Hepatocyte (in vitro differentiated cells): ENCODE measurements around the gene ACTR5. TPM values are rescaled to one million over a fixed set of nuclear protein-coding genes. Genes with fewer than 3 reads are reported as not detected.

Experiments used
- DNase-seq: peaks from one replicate; pipeline ENCODE4 v3.0.0-alpha.2; 2016; ENCODE audit warnings: low spot score
- H2AFZ ChIP-seq: fragments of 200-600 bp; sonication (generic); 2 replicates; pipeline ENCODE4 v1.6.0; 2016; ENCODE audit warnings: antibody characterized with exemption, mild to moderate bottlenecking
- H3K27ac ChIP-seq: fragments of 200-600 bp; sonication (generic); 2 replicates; pipeline ENCODE4 v1.5.1; 2016; ENCODE audit warnings: mild to moderate bottlenecking
- H3K27me3 ChIP-seq: fragments of 200-600 bp; sonication (generic); 2 replicates; pipeline ENCODE4 v1.6.1; 2016
- H3K36me3 ChIP-seq: fragments of 200-600 bp; sonication (generic); replicated peaks from 2 replicates; pipeline ENCODE4 v1.5.1; 2016; ENCODE audit warnings: low read depth; ENCODE audit not compliant: insufficient read depth
- H3K4me1 ChIP-seq: fragments of 200-600 bp; sonication (generic); 2 replicates; pipeline ENCODE4 v1.5.1; 2016; ENCODE audit warnings: mild to moderate bottlenecking, moderate library complexity; ENCODE audit not compliant: insufficient read depth
- H3K4me2 ChIP-seq: fragments of 200-600 bp; sonication (generic); 2 replicates; pipeline ENCODE4 v1.6.0; 2016
- H3K4me3 ChIP-seq: fragments of 200-600 bp; sonication (generic); 2 replicates; pipeline ENCODE4 v1.5.1; 2016; ENCODE audit warnings: mild to moderate bottlenecking
- H3K79me2 ChIP-seq: fragments of 200-600 bp; sonication (generic); 2 replicates; pipeline ENCODE4 v1.6.0; 2017; ENCODE audit warnings: mild to moderate bottlenecking
- H3K9me2 ChIP-seq: fragments of 200-600 bp; sonication (generic); replicated peaks from 2 replicates; pipeline ENCODE4 v1.6.0; 2017; ENCODE audit warnings: mild to moderate bottlenecking; ENCODE audit not compliant: insufficient read depth
- H3K9me3 ChIP-seq: fragments of 200-600 bp; sonication (generic); 2 replicates; pipeline ENCODE4 v1.5.1; 2016; ENCODE audit warnings: low read depth, mild to moderate bottlenecking
- H4K20me1 ChIP-seq: fragments of 200-600 bp; sonication (generic); 2 replicates; pipeline ENCODE4 v1.6.0; 2016; ENCODE audit warnings: mild to moderate bottlenecking; ENCODE audit not compliant: insufficient read depth, poor library complexity, severe bottlenecking
- EZH2 ChIP-seq: fragments of 200-600 bp; sonication (generic); IDR thresholded peaks from 2 replicates; pipeline ENCODE4 v1.6.1; 2016; ENCODE audit warnings: antibody characterized with exemption, mild to moderate bottlenecking, borderline replicate concordance
- EZH2phosphoT487 ChIP-seq: fragments of 200-600 bp; sonication (generic); IDR thresholded peaks from one replicate; pipeline ENCODE4 v1.6.1; 2018; ENCODE audit warnings: antibody characterized with exemption, mild to moderate bottlenecking, low read depth, moderate library complexity; ENCODE audit not compliant: unreplicated experiment, severe bottlenecking
- WGBS: methylation state at CpG from one replicate; pipeline ENCODE4 v1.1.6; 2016; ENCODE audit warnings: low lambda C conversion rate; ENCODE audit errors: missing lambda C conversion rate; 5-methylcytosine and 5-hydroxymethylcytosine counted together
- polyA plus RNA-seq: library from polyadenylated mRNA; unstranded; fragments of >200 nt; fragmentation: Nextera tagmentation; extraction: Ambion mirVana; gene quantifications from 2 replicates; pipeline ENCODE4 v1.2.1, GENCODE V29; 2016
- total RNA-seq: library from RNA; depleted of rRNA; stranded (reverse); fragments of >200 nt; gene quantifications from 2 replicates; pipeline ENCODE4 v1.2.3, GENCODE V29; 2014
- TF ChIP-seq, protein P1 (sequence below): fragments of 200-600 bp; sonication (generic); IDR thresholded peaks from 2 replicates; pipeline ENCODE4 v1.5.1; 2016; ENCODE audit warnings: antibody characterized with exemption, mild to moderate bottlenecking; ENCODE audit not compliant: poor library complexity

Gene ACTR5
- total and polyA plus RNA-seq, 2 experiments from 2014 or later = 8.5 to 10.1 TPM

- no peaks in the 10 kb centered on the region for H3K79me2 ChIP-seq
- H3K27me3 ChIP-seq = no peaks in the 10 kb centered on the region
- WGBS = 86% methylated on average over 3 of the region's 3 CpGs
- H2AFZ ChIP-seq = no peak overlapping the region
- H3K36me3 ChIP-seq = no peaks in the 10 kb centered on the region
- H3K4me2 ChIP-seq = no peak overlapping the region
- peaks cover 5% of the 10 kb centered on the region for H3K4me1 ChIP-seq
- H3K9me2 ChIP-seq = no peaks in the 10 kb centered on the region
- no peaks in the 10 kb centered on the region for H3K9me3 ChIP-seq
- no peaks in the 10 kb centered on the region for H4K20me1 ChIP-seq
- no peak for DNase-seq
- H3K27ac ChIP-seq = no peak overlapping the region
- no peak overlapping the region for H3K4me3 ChIP-seq
- TF ChIP-seq EZH2phosphoT487 (no peak), EZH2 (no peak)
- TF ChIP-seq, protein P1, sequence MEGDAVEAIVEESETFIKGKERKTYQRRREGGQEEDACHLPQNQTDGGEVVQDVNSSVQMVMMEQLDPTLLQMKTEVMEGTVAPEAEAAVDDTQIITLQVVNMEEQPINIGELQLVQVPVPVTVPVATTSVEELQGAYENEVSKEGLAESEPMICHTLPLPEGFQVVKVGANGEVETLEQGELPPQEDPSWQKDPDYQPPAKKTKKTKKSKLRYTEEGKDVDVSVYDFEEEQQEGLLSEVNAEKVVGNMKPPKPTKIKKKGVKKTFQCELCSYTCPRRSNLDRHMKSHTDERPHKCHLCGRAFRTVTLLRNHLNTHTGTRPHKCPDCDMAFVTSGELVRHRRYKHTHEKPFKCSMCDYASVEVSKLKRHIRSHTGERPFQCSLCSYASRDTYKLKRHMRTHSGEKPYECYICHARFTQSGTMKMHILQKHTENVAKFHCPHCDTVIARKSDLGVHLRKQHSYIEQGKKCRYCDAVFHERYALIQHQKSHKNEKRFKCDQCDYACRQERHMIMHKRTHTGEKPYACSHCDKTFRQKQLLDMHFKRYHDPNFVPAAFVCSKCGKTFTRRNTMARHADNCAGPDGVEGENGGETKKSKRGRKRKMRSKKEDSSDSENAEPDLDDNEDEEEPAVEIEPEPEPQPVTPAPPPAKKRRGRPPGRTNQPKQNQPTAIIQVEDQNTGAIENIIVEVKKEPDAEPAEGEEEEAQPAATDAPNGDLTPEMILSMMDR = no peak
These were observed 34.0 kb downstream of the ACTR5 start for GRCh38 chr20:38782275-38782674.

DNA sequence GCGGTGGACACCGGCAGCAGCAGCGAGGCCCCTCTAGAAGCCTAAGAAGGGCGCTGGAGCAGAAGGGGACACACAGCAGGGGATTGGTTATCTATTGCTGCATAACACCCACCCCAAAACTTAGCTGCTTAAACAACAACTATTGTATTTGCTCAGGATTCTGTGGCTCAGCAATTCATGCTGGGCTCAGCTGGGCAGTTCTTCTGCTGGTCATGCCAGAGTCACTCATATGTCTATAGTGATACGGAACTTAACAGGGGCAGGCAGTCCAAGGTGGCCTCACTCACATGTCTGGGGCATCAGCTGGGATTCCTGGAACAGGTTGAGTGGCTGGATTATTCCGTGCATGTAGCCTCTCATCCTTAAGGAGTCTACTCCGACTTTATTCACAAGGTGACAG lies 39.6 kb downstream of the ACTR5 start:
- no peaks in the 10 kb centered on the region for H3K4me1 ChIP-seq
- no peaks in the 10 kb centered on the region for H3K9me3 ChIP-seq
- no peaks in the 10 kb centered on the region for H3K27me3 ChIP-seq
- no peak overlapping the region for H2AFZ ChIP-seq
- H3K9me2 ChIP-seq = no peaks in the 10 kb centered on the region
- H3K4me3 ChIP-seq = no peak overlapping the region
- no peaks in the 10 kb centered on the region for H3K79me2 ChIP-seq
- 85% methylated on average over 7 of the region's 7 CpGs for WGBS
- DNase-seq = no peak
- no peak overlapping the region for H3K4me2 ChIP-seq
- TF ChIP-seq EZH2phosphoT487 (no peak), EZH2 (no peak)
- TF ChIP-seq, protein P1 = no peak
- H3K36me3 ChIP-seq = no peaks in the 10 kb centered on the region
- no peak overlapping the region for H3K27ac ChIP-seq
- H4K20me1 ChIP-seq = no peaks in the 10 kb centered on the region

GRCh38 chr20:38789503-38790199 lies 41.4 kb downstream of the ACTR5 start:
- Histone ChIP-seq H3K36me3 (no peaks in the 10 kb centered on the region), H3K4me2 (no peak overlapping the region), H3K9me3 (no peaks in the 10 kb centered on the region), H3K4me1 (no peaks in the 10 kb centered on the region), H3K27ac (no peak overlapping the region), H3K27me3 (no peaks in the 10 kb centered on the region), H2AFZ (no peak overlapping the region), H4K20me1 (no peaks in the 10 kb centered on the region), H3K79me2 (no peaks in the 10 kb centered on the region), H3K9me2 (no peaks in the 10 kb centered on the region), H3K4me3 (no peak overlapping the region)
- no peak for DNase-seq
- WGBS = 89% methylated on average over 6 of the region's 7 CpGs
- TF ChIP-seq, protein P1 = no peak
- TF ChIP-seq EZH2 = no peak
- no peak for TF ChIP-seq EZH2phosphoT487
